ENCODE data around the gene SGMS1.

SGMS1 gene

DNA sequence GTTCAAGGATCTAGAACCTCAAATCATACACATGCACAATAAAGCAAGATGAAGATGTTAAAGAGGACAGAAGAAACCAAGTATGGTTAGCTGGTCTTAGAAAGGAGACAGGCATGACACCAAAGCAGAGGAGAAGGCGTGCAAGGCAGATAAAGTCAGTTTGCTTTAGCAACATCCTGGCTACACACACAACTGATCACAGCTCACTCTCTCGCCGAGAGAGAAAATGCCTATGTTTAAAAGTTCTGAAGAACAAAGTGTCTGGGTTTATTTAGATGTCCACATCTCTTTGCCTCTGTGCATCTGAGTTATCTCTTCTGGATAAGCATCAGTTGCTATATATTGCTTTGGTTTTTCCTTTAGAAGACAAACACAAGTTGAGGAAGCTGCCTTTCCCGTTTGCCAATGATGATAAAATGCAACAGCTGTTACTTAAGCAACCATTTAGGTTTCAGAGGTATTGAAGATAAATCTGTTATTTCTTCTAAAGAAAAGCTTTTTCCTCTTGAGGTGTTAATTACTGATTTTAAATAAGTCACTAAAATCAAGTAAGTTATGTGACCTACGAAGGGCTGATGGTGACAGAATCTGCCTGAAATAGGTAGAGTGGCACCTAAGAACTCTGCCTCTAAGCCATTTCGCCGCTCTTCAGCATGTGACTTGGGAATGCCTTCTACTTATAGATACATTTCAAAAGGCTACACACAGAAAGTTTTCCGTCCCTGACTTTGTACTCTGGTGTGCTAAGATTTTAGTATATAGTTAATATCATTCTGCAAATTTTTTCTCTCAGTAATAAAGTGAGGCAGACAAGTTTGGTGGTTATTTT is 226.2 kb downstream of the SGMS1 start:
- no peaks in the 10 kb centered on the region for H3K27me3 ChIP-seq (ENCODE audit: insufficient read depth, insufficient read length)
- H3K9ac ChIP-seq (ENCODE audit: insufficient read length, low read depth) = no peak overlapping the region
- no peak for DNase-seq (ENCODE audit: low read depth, low spot score)
- TF ChIP-seq SUZ12 (IDR thresholded peaks at IDR 0.05; ENCODE audit: extremely low read depth, insufficient read depth, insufficient read length) = no peak
- TF ChIP-seq YY1 (IDR thresholded peaks at IDR 0.05; ENCODE audit: insufficient read depth, insufficient read length) = no peak
- no peak for TF ChIP-seq ZNF274 (IDR thresholded peaks at IDR 0.05; ENCODE audit: low read depth, low read length)
- no peaks in the 10 kb centered on the region for H3K4me1 ChIP-seq (ENCODE audit: insufficient read depth, insufficient read length)
- no peaks in the 10 kb centered on the region for H3K36me3 ChIP-seq (ENCODE audit: insufficient read depth, insufficient read length, low read length)
- no peak overlapping the region for H3K4me3 ChIP-seq (ENCODE audit: insufficient read length, low read depth)
- H3K9me3 ChIP-seq (ENCODE audit: insufficient read depth, low read length) = no peaks in the 10 kb centered on the region

GRCh38 chr10:50396491-50397311 is 227.1 kb downstream of the SGMS1 start:
- Histone ChIP-seq H3K9ac (ENCODE audit: insufficient read length, low read depth) (no peak overlapping the region), H3K9me3 (ENCODE audit: insufficient read depth, low read length) (no peaks in the 10 kb centered on the region), H3K27me3 (ENCODE audit: insufficient read depth, insufficient read length) (no peaks in the 10 kb centered on the region), H3K4me1 (ENCODE audit: insufficient read depth, insufficient read length) (no peaks in the 10 kb centered on the region), H3K4me3 (ENCODE audit: insufficient read length, low read depth) (no peak overlapping the region), H3K36me3 (ENCODE audit: insufficient read depth, insufficient read length, low read length) (no peaks in the 10 kb centered on the region)
- no peak for DNase-seq (ENCODE audit: low read depth, low spot score)
- TF ChIP-seq ZNF274 (IDR thresholded peaks at IDR 0.05; ENCODE audit: low read depth, low read length) (no peak), SUZ12 (IDR thresholded peaks at IDR 0.05; ENCODE audit: extremely low read depth, insufficient read depth, insufficient read length) (no peak), YY1 (IDR thresholded peaks at IDR 0.05; ENCODE audit: insufficient read depth, insufficient read length) (no peak)

GRCh38 chr10:50395851-50396250 is 227.9 kb downstream of the SGMS1 start:
- Histone ChIP-seq H3K9ac (ENCODE audit: insufficient read length, low read depth) (no peak overlapping the region), H3K4me1 (ENCODE audit: insufficient read depth, insufficient read length) (no peaks in the 10 kb centered on the region), H3K4me3 (ENCODE audit: insufficient read length, low read depth) (no peak overlapping the region), H3K9me3 (ENCODE audit: insufficient read depth, low read length) (no peaks in the 10 kb centered on the region), H3K36me3 (ENCODE audit: insufficient read depth, insufficient read length, low read length) (no peaks in the 10 kb centered on the region), H3K27me3 (ENCODE audit: insufficient read depth, insufficient read length) (no peaks in the 10 kb centered on the region)
- TF ChIP-seq YY1 (IDR thresholded peaks at IDR 0.05; ENCODE audit: insufficient read depth, insufficient read length) (no peak), SUZ12 (IDR thresholded peaks at IDR 0.05; ENCODE audit: extremely low read depth, insufficient read depth, insufficient read length) (no peak), ZNF274 (IDR thresholded peaks at IDR 0.05; ENCODE audit: low read depth, low read length) (no peak)
- no peak for DNase-seq (ENCODE audit: low read depth, low spot score)

GRCh38 chr10:50395271-50395670 is 228.5 kb downstream of the SGMS1 start:
- Histone ChIP-seq H3K36me3 (ENCODE audit: insufficient read depth, insufficient read length, low read length) (peaks cover 2% of the 10 kb centered on the region), H3K4me3 (ENCODE audit: insufficient read length, low read depth) (no peak overlapping the region), H3K27me3 (ENCODE audit: insufficient read depth, insufficient read length) (no peaks in the 10 kb centered on the region), H3K4me1 (ENCODE audit: insufficient read depth, insufficient read length) (no peaks in the 10 kb centered on the region), H3K9ac (ENCODE audit: insufficient read length, low read depth) (no peak overlapping the region), H3K9me3 (ENCODE audit: insufficient read depth, low read length) (no peaks in the 10 kb centered on the region)
- DNase-seq (ENCODE audit: low read depth, low spot score) = no peak
- TF ChIP-seq ZNF274 (IDR thresholded peaks at IDR 0.05; ENCODE audit: low read depth, low read length) = no peak
- TF ChIP-seq YY1 (IDR thresholded peaks at IDR 0.05; ENCODE audit: insufficient read depth, insufficient read length) = no peak
- TF ChIP-seq SUZ12 (IDR thresholded peaks at IDR 0.05; ENCODE audit: extremely low read depth, insufficient read depth, insufficient read length) = no peak

GRCh38 chr10:50394832-50395231 is 228.9 kb downstream of the SGMS1 start:
- no peak for TF ChIP-seq YY1 (IDR thresholded peaks at IDR 0.05; ENCODE audit: insufficient read depth, insufficient read length)
- TF ChIP-seq ZNF274 (IDR thresholded peaks at IDR 0.05; ENCODE audit: low read depth, low read length) = no peak
- TF ChIP-seq SUZ12 (IDR thresholded peaks at IDR 0.05; ENCODE audit: extremely low read depth, insufficient read depth, insufficient read length) = no peak
- Histone ChIP-seq H3K9ac (ENCODE audit: insufficient read length, low read depth) (no peak overlapping the region), H3K9me3 (ENCODE audit: insufficient read depth, low read length) (no peaks in the 10 kb centered on the region), H3K4me1 (ENCODE audit: insufficient read depth, insufficient read length) (no peaks in the 10 kb centered on the region), H3K36me3 (ENCODE audit: insufficient read depth, insufficient read length, low read length) (peaks cover 2% of the 10 kb centered on the region), H3K27me3 (ENCODE audit: insufficient read depth, insufficient read length) (no peaks in the 10 kb centered on the region), H3K4me3 (ENCODE audit: insufficient read length, low read depth) (no peak overlapping the region)
- DNase-seq (ENCODE audit: low read depth, low spot score) = no peak

DNA sequence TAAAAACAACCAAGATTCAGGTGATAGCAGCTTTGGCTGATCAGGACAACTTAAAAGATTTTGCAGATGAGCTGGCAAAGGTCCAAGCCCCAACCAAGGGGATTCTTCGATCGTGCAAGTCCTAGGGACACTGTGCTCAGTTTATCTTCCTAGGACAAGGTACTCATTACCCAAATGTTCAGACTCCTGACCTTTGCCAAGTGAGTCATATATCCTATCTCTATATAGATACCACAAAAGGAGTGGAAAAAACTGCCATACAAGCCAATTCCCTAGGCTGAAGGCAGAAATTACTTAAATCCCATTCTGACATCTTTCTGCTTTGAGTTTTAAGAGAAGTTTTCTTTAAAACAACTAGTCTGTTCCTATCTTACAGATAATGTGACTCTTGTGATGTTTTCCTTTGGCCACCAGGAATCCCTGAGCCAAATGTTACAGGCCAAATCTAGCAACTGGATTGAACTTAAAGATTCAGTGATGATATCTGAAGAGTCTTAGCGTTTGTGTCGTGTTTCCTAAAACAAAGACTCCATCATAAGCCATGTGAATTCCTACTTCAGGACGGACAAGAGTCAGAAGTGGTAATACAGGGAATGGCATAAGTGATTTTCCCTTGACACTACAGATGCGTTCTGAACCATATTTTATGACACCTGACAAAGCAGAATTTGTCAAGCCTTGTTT is 229.8 kb downstream of the SGMS1 start:
- H3K4me1 ChIP-seq (ENCODE audit: insufficient read depth, insufficient read length) = no peaks in the 10 kb centered on the region

More for the DNA sequence above, 229.8 kb downstream of the SGMS1 start:
- TF ChIP-seq YY1 (IDR thresholded peaks at IDR 0.05; ENCODE audit: insufficient read depth, insufficient read length) = no peak
- no peak for TF ChIP-seq ZNF274 (IDR thresholded peaks at IDR 0.05; ENCODE audit: low read depth, low read length)
- no peak for TF ChIP-seq SUZ12 (IDR thresholded peaks at IDR 0.05; ENCODE audit: extremely low read depth, insufficient read depth, insufficient read length)
- Histone ChIP-seq H3K36me3 (ENCODE audit: insufficient read depth, insufficient read length, low read length) (peaks cover 2% of the 10 kb centered on the region), H3K4me3 (ENCODE audit: insufficient read length, low read depth) (no peak overlapping the region), H3K9me3 (ENCODE audit: insufficient read depth, low read length) (no peaks in the 10 kb centered on the region), H3K9ac (ENCODE audit: insufficient read length, low read depth) (no peak overlapping the region), H3K27me3 (ENCODE audit: insufficient read depth, insufficient read length) (no peaks in the 10 kb centered on the region)
- DNase-seq (ENCODE audit: low read depth, low spot score) = no peak

All from NT2/D1 (cell line).